Activated naive CD4-positive, alpha-beta T cell treated with Interleukin-2 at 50 U/mL for 16 hours (primary cell): ENCODE results near the gene ADCY5.

ENCODE experiments used
- DNase-seq: peaks from one replicate; pipeline ENCODE4 v3.0.0-alpha.2; 2020

ADCY5 gene

GRCh38 chr3:123338620-123339061 lies 110.2 kb downstream of the ADCY5 start:
- DNase-seq, result no peak

DNA sequence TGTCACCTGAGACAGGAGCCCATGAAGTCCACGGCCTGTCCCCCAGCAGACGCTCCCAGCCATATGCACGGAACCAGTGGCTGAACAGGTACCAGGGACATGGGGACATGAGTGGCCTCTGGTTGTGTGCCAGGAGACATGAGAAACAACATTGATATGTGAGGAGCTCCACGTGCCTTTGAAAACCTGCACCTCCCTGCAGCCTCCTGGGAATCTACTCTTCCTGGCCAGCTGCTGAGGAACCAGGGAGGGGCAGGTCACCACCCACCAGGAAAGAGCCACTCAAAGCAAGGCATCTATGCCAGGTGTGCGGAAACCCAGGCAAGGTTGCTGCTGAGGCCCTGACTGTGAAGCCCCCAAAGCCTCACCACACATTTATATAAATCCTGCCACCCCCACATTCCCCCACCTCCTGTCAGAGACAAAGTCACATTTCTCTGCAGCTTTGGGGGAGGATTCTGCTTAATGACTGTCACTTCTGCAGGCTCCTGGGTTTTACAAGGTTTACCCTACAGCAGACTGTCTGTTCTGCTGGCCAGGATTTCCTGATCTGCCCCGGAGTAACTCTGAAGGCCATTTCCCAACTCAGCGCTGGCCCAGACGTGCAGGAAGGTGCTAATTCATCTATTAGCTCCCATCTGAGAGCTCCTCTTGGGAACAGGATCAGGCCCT lies 110.8 kb downstream of the ADCY5 start:
- no peak for DNase-seq

- no peak for DNase-seq
These were observed 111.7 kb downstream of the ADCY5 start for GRCh38 chr3:123337226-123337625.

- no peak for DNase-seq
These were observed 112.4 kb downstream of the ADCY5 start for GRCh38 chr3:123336441-123336851.

DNA sequence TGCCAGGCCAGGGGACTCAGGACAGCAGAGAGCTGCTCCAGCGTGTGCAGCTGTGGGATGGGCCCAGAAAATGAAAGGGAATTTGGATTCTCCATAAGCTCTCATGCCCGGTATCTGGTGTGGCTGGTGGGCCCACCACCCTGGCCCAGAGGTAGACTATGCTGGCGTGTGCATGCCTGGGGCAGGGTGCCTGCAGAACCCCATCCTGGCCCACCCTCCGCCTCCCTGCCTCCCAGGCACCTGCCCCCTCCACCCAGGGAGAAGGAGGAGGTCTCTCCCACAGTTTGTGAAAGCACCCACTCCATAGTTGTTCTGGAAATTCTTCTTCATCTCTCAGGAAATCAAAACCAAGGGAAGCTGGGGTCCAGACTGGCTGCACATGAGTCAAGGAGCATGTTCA lies 112.9 kb downstream of the ADCY5 start:
- no peak for DNase-seq

GRCh38 chr3:123335007-123335670 lies 113.8 kb downstream of the ADCY5 start:
- no peak for DNase-seq

GRCh38 chr3:123334056-123334455 lies 114.8 kb downstream of the ADCY5 start:
- DNase-seq, result no peak

DNA sequence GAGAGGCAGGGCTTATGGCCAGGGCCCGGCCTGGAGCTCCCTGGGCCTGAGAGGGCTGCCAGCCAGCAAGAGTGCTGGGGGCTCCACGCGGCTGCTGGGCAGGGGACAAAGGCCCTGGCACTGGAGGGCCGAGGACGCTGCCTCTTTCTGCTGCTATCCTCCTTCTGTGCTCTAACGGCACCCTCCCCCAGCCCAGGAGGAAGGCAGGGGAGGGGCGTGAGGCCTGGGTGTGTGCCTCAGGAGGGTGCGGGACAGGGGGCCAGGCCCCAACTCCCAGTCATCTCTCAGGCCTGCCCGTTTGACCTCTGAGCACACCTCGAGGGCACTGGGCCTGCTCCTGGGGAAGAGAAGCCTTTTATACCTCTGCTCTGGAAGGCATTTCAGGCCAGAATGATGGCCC lies 115.5 kb downstream of the ADCY5 start:
- DNase-seq, result no peak

DNA sequence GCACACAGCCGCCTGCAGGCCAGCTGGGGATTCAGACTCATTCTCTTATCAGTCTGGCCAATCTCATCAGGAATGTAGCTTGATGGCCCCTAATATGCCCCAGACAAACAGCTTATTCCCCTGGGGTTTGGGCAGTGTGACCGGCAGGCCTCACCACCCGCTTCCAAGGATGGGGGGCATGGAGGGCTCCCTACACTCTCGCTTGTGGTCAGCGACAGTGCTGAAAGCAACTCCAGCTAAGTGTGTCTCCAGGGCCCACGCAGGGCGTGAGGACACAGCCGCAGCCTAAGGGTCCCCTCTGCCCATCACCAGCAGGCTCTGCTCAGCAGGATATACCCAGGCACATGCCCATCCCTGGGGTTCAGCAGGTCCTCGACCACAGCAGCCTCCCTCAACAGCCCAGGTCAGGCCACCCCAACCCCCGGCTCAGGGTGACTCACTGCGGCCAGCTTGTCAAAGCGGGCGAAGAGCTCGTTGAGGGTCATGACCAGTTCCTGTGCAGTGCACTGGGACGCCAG lies 116.7 kb downstream of the ADCY5 start:
- DNase-seq, result no peak

DNA sequence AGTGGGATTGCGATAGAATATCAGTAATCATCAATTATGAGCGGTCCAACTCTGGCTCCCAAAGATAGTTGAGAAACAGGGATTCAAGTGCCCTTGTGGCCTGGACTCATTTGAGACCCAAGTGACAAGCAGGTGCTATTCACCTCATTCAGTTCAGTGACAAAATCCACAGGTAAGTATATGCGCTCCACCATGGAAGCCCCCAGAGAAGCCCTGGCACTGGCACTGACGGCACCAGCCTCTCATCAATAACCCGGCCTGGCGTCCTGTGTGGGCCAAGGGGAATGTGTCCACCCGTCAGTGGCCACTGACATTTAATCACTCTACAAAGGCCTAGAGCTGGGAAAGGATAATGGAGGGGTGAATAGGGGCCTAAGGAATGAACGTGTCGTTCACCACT lies 117.2 kb downstream of the ADCY5 start:
- no peak for DNase-seq

GRCh38 chr3:123331006-123331405 lies 117.9 kb downstream of the ADCY5 start:
- no peak for DNase-seq

- DNase-seq, result no peak
These were observed 118.4 kb downstream of the ADCY5 start for GRCh38 chr3:123330441-123330991.

GRCh38 chr3:123329636-123330340 lies 119.1 kb downstream of the ADCY5 start:
- no peak for DNase-seq

DNA sequence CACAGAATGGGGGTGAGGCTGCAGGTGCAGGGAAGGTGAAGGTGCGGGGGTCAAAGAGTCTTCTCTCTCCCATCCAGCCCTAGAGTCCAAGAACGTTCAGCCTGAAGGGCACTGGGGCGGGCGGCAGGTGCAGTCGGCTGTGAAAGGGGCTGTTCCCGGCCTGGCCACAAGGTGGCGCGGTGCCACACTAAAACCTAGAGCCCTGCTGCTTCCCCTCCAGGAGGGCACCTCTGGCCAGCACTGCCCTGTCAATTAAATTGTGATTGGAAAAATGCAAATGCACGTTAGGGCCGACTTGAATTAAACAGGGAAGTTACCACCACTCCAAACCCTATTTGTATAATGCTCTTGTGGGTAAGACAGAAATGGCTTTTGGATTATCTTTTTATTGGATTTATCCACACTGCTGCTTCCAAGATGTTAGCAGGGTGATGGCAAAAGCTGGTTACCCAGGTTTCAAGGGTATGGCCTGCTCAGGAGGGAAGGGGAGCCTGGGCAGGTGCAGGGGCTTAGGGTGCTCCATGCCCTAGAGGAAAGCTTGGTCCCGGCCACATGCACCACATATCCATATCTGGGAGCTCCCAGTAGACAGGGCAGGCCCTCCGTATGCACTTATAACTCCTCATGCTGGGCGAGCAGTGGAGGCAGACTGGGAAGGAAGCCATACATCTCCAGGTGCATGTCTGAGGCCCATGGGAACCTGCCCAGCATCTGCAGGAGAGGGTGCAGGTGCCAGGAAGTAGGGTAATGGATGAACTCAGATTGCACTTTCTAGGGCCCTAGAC lies 119.8 kb downstream of the ADCY5 start:
- peak; percentile 74 for DNase-seq

GRCh38 chr3:123327956-123328850 lies 120.7 kb downstream of the ADCY5 start:
- DNase-seq, result no peak

- no peak for DNase-seq
These were observed 121.4 kb downstream of the ADCY5 start for GRCh38 chr3:123327480-123327879.

- no peak for DNase-seq
These were observed 122.4 kb downstream of the ADCY5 start for GRCh38 chr3:123326531-123326930.

GRCh38 chr3:123325766-123326256 lies 123.1 kb downstream of the ADCY5 start:
- DNase-seq, result no peak

DNA sequence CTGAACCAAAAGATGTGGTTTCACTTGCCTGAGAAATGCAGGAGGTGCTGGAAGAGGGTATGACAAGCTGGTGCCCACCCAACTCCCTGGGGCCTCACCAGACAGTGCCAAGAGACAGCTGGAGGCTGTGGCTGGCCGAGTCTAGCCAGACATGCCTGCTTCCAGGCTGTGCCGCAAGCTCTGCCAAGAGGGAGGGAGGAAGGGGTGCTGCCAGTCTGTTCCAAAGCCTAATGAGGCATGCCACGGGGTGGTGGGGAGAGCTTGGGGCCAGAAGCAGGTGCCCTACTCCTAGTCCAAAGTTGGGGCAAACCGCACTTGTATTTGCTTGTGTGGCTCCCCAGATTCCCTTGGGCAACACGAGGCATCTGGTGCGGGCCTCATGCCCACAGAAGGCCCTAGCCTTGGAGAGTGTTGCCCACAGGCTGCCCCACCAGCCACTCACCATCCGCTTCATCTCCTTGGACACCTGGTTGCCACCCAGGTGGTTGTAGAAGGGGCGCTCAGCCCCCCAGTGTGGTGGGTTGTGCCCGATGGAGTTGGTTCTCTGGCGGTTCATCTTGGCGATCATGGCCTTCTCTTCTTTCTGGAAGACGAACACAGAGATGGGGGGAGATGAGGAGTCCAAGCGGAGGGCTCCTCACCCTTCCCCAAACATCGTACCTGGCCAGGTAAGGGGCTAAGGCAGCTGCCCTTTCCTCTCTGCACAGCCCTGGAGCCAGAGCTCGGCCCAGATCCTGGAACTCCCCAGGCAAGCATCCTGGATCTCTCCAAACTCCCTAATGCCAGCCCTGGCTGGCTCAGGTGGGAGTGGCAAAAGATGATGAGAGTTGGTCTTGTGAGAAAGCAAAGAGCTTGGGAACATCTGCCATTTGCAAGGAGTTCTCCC lies 123.8 kb downstream of the ADCY5 start:
- DNase-seq, result no peak

- no peak for DNase-seq
These were observed 125.1 kb downstream of the ADCY5 start for GRCh38 chr3:123323781-123324180.
